ENCODE data around the gene AFF3. TPM values are rescaled to one million over a fixed set of nuclear protein-coding genes. Genes with fewer than 3 reads are reported as not detected.

Gene AFF3
- total RNA-seq, 1 experiment from 2014 or later: not detected

- Mint-ChIP-seq H3K27me3 (ENCODE audit: unreplicated experiment) (peaks cover 70% of the 10 kb centered on the region), H3K4me1 (ENCODE audit: low read depth, unreplicated experiment) (no peaks in the 10 kb centered on the region), H3K9me3 (ENCODE audit: low read depth, unreplicated experiment) (no peaks in the 10 kb centered on the region), H3K36me3 (ENCODE audit: insufficient read depth, unreplicated experiment) (no peaks in the 10 kb centered on the region), H3K27ac (ENCODE audit: unreplicated experiment) (no peak overlapping the region), H3K4me3 (ENCODE audit: low read depth, unreplicated experiment) (no peak overlapping the region)
- DNase-seq: no peak
- no peak for TF ChIP-seq CTCF (IDR thresholded peaks at IDR 0.05; ENCODE audit: unreplicated experiment)
- intact Hi-C loops (cut with micrococcal nuclease; ENCODE audit: unreplicated experiment): no loop called here
- BruUV-seq (replicated peaks): no TSS peak
- CTCF ChIA-PET: no interaction called here
Measured at GRCh38 chr2:99711144-99711543, 431.2 kb downstream of the AFF3 start.

GRCh38 chr2:99710721-99711120 lies 431.7 kb downstream of the AFF3 start:
- H3K4me1 Mint-ChIP-seq (ENCODE audit: low read depth, unreplicated experiment): no peaks in the 10 kb centered on the region
- H3K36me3 Mint-ChIP-seq (ENCODE audit: insufficient read depth, unreplicated experiment): no peaks in the 10 kb centered on the region
- TF ChIP-seq CTCF (IDR thresholded peaks at IDR 0.05; ENCODE audit: unreplicated experiment): no peak
- no peak for DNase-seq
- CTCF ChIA-PET: no interaction called here
- no peak overlapping the region for H3K4me3 Mint-ChIP-seq (ENCODE audit: low read depth, unreplicated experiment)
- H3K27me3 Mint-ChIP-seq (ENCODE audit: unreplicated experiment): peaks cover 70% of the 10 kb centered on the region
- intact Hi-C loops (cut with micrococcal nuclease; ENCODE audit: unreplicated experiment): no loop called here
- H3K9me3 Mint-ChIP-seq (ENCODE audit: low read depth, unreplicated experiment): no peaks in the 10 kb centered on the region
- no peak overlapping the region for H3K27ac Mint-ChIP-seq (ENCODE audit: unreplicated experiment)
- BruUV-seq (replicated peaks): no TSS peak

- H3K9me3 Mint-ChIP-seq (ENCODE audit: low read depth, unreplicated experiment): no peaks in the 10 kb centered on the region
- no peak for DNase-seq
- TF ChIP-seq CTCF (IDR thresholded peaks at IDR 0.05; ENCODE audit: unreplicated experiment): no peak
- H3K36me3 Mint-ChIP-seq (ENCODE audit: insufficient read depth, unreplicated experiment): no peaks in the 10 kb centered on the region
- no peaks in the 10 kb centered on the region for H3K4me1 Mint-ChIP-seq (ENCODE audit: low read depth, unreplicated experiment)
- H3K4me3 Mint-ChIP-seq (ENCODE audit: low read depth, unreplicated experiment): no peak overlapping the region
- BruUV-seq (replicated peaks): no TSS peak
- peaks cover 65% of the 10 kb centered on the region for H3K27me3 Mint-ChIP-seq (ENCODE audit: unreplicated experiment)
- no peak overlapping the region for H3K27ac Mint-ChIP-seq (ENCODE audit: unreplicated experiment)
- CTCF ChIA-PET: no interaction called here
- intact Hi-C loops (cut with micrococcal nuclease; ENCODE audit: unreplicated experiment): no loop called here
Measured at GRCh38 chr2:99709229-99709628, 433.2 kb downstream of the AFF3 start.

- CTCF ChIA-PET: no interaction called here
- TF ChIP-seq CTCF (IDR thresholded peaks at IDR 0.05; ENCODE audit: unreplicated experiment): no peak
- Mint-ChIP-seq H3K27ac (ENCODE audit: unreplicated experiment) (no peak overlapping the region), H3K4me3 (ENCODE audit: low read depth, unreplicated experiment) (no peak overlapping the region), H3K4me1 (ENCODE audit: low read depth, unreplicated experiment) (no peaks in the 10 kb centered on the region), H3K27me3 (ENCODE audit: unreplicated experiment) (peaks cover 55% of the 10 kb centered on the region), H3K36me3 (ENCODE audit: insufficient read depth, unreplicated experiment) (no peaks in the 10 kb centered on the region), H3K9me3 (ENCODE audit: low read depth, unreplicated experiment) (no peaks in the 10 kb centered on the region)
- BruUV-seq (replicated peaks): no TSS peak
- intact Hi-C loops (cut with micrococcal nuclease; ENCODE audit: unreplicated experiment): no loop called here
- no peak for DNase-seq
Measured at GRCh38 chr2:99708231-99708630, 434.2 kb downstream of the AFF3 start.

- TF ChIP-seq CTCF (IDR thresholded peaks at IDR 0.05; ENCODE audit: unreplicated experiment): no peak
- Mint-ChIP-seq H3K4me1 (ENCODE audit: low read depth, unreplicated experiment) (no peaks in the 10 kb centered on the region), H3K27ac (ENCODE audit: unreplicated experiment) (no peak overlapping the region), H3K27me3 (ENCODE audit: unreplicated experiment) (peaks cover 49% of the 10 kb centered on the region), H3K4me3 (ENCODE audit: low read depth, unreplicated experiment) (no peak overlapping the region), H3K9me3 (ENCODE audit: low read depth, unreplicated experiment) (no peaks in the 10 kb centered on the region), H3K36me3 (ENCODE audit: insufficient read depth, unreplicated experiment) (no peaks in the 10 kb centered on the region)
- CTCF ChIA-PET: no interaction called here
- DNase-seq: no peak
- intact Hi-C loops (cut with micrococcal nuclease; ENCODE audit: unreplicated experiment): no loop called here
- no TSS peak for BruUV-seq (replicated peaks)
Measured at GRCh38 chr2:99707592-99707991, 434.8 kb downstream of the AFF3 start.

All from Calu3 (cell line).